K562 (cell line): ENCODE results near the gene UBR1. TPM values are rescaled to one million over a fixed set of nuclear protein-coding genes. Genes with fewer than 3 reads are reported as not detected.

Experiments used
- BRCA1 ChIP-seq, 2 experiments: fragments of 450-650 bp in 1 of 2; sonication (generic) in 1 of 2; formaldehyde crosslinking in 1 of 2; IDR thresholded peaks; 2 replicates each; pipeline versions ENCODE4 v1.5.0 to v1.6.1; 2017 to 2020; ENCODE audit warnings: mild to moderate bottlenecking in 1 of 2, missing genetic modification reagents in 1 of 2
- CUX1 ChIP-seq: fragments of 200-800 bp; sonication (Bioruptor generic); IDR thresholded peaks from 2 replicates; pipeline ENCODE4 v1.6.1; 2016; ENCODE audit warnings: missing genetic modification characterization, missing compliant biosample characterization
- ELF4 ChIP-seq: fragments of 450-650 bp; formaldehyde crosslinking; IDR thresholded peaks from 2 replicates; pipeline ENCODE4 v1.4.0; 2022; ENCODE audit warnings: missing genetic modification characterization
- HMGXB4 ChIP-seq: sonication (generic); formaldehyde crosslinking; IDR thresholded peaks from 2 replicates; pipeline ENCODE4 v1.8.1; 2023; ENCODE audit warnings: mild to moderate bottlenecking, missing genetic modification reagents
- MNT ChIP-seq, 2 experiments: fragments of 450-650 bp; conservative IDR thresholded peaks; 2 replicates each; pipeline ENCODE4 v1.6.1; 2017; ENCODE audit warnings: mild to moderate bottlenecking in 2 of 2, moderate library complexity in 2 of 2
- MYC ChIP-seq, 2 experiments: fragments of 250-450 bp in 1 of 2; sonication (Bioruptor Pico) in 1 of 2; IDR thresholded peaks; 2 replicates each; pipeline versions ENCODE4 v1.5.1 to v1.6.1; 2012 to 2021; ENCODE audit warnings: low read depth in 2 of 2, borderline replicate concordance in 1 of 2, improper control_type of control experiment in 1 of 2, low read length in 1 of 2, mild to moderate bottlenecking in 1 of 2, moderate library complexity in 1 of 2
- POLR2A ChIP-seq: fragments of 450-650 bp; conservative IDR thresholded peaks from 2 replicates; pipeline ENCODE4 v1.6.1; 2016
- RAD51 ChIP-seq: fragments of 450-650 bp; IDR thresholded peaks from 2 replicates; pipeline ENCODE4 v1.7.1; 2016; ENCODE audit warnings: low read depth, mild to moderate bottlenecking, borderline replicate concordance
- RBM39 ChIP-seq: fragments of 200-400 bp; formaldehyde crosslinking; optimal IDR thresholded peaks from 2 replicates; pipeline ENCODE3; 2018; ENCODE audit warnings: low read depth, low read length
- SMAD2 ChIP-seq: fragments of 150-350 bp; IDR thresholded peaks from 2 replicates; pipeline ENCODE4 v1.6.1; 2014; ENCODE audit warnings: low read depth, mild to moderate bottlenecking, low read length
- SMAD4 ChIP-seq: fragments of 250-450 bp; sonication (Bioruptor Pico); conservative IDR thresholded peaks from 2 replicates; pipeline ENCODE4 v1.8.0; 2021; ENCODE audit warnings: inconsistent platforms, mild to moderate bottlenecking, moderate library complexity
- ZNF76 ChIP-seq: fragments of 250-450 bp; sonication (Bioruptor Pico); IDR thresholded peaks from 2 replicates; pipeline ENCODE4 v1.4.0; 2020; ENCODE audit warnings: mild to moderate bottlenecking, moderate library complexity, borderline replicate concordance
- polyA plus RNA-seq, 8 experiments: library from polyadenylated mRNA; depleted of rRNA in 4 of 8; stranded (reverse) in 5 of 8; unstranded in 3 of 8; fragments of >200 nt; fragmentation: Nextera tagmentation in 2 of 8; fragmentation: Illumina TruSeq in 1 of 8; extraction: Ambion mirVana in 2 of 8; extraction: Trizol in 1 of 8; gene quantifications; 2 replicates each; pipeline versions ENCODE4 v1.2.1 to v1.2.3, GENCODE V29; 2011 to 2014; ENCODE audit warnings: inconsistent platforms in 1 of 8, missing spikeins in 1 of 8
- total RNA-seq, 7 experiments: library from RNA; depleted of rRNA in 6 of 7; stranded (reverse); fragments of >200 nt in 6 of 7; fragmentation: Illumina TruSeq in 2 of 7; extraction: Trizol in 2 of 7; gene quantifications; 2 replicates each; pipeline versions ENCODE4 v1.2.1 to v1.2.3, GENCODE V29; 2011 to 2021; ENCODE audit warnings: low replicate concordance in 1 of 7
- TF ChIP-seq, protein P1 (sequence below): fragments of 450-650 bp; formaldehyde crosslinking; IDR thresholded peaks from 2 replicates; pipeline ENCODE4 v1.4.0; 2020; ENCODE audit warnings: mild to moderate bottlenecking, moderate library complexity
- TF ChIP-seq, protein P2 (sequence below): fragments of 250-450 bp; sonication (Bioruptor Pico); IDR thresholded peaks from 2 replicates; pipeline ENCODE4 v1.8.0; 2022; ENCODE audit warnings: inconsistent platforms

The UBR1 gene
- total and polyA plus RNA-seq, 9 of the 15 experiments (the other 6 are each of a cell fraction or from before 2014, with no cell fraction given) = 5.8 to 30.7 (median 15.3) TPM

DNA sequence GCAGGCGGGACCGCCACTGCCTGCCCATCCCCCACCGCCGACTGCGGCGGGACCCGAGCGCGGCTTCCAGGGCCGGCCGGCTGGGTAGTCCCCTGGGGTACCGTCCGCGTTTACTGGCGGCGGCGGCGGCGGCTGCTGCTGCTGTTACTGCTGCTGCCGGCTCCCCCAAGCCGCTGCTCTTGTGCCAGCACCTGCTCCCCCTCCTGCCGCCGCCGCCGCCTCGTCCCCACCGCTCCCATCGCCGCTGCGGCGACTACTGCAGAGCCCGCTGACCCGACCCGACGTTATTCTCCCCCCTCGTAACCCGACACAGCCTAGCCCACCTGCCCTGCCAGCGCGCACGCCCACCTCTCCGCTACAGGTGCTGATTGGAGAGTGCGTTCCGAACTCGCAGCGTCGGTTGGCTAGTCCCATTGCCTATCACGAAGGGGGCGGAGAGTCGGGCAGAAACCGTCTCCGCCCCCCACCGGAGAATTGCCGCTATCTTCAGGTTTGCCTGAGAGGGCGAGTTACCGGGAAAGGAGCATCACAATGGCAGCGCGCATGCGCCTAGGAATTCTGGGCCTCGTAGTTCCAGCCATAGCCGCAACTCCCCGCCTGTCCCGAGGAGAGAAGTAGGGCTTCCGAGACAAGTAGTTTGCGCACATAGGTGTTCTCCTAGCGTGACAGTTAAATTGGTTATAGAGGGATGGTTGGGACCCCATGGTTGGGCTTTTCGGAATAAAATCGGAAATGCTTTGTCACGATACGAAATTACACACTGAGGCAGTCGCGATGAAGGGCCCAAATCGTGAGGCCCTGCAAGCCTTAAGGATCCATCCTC, 185.1 kb downstream of the UBR1 start, which contains the start of gene TTBK2 (continued):
- TF ChIP-seq MNT (conservative IDR thresholded peaks at IDR 0.05) (peak; percentile 32 to 84; a peak in 2 of 4 replicates), RAD51 (no peak), SMAD2 (no peak), ZNF76 (CRISPR knock-in tag) (no peak), RBM39 (no peak), BRCA1 (IDR thresholded peaks at IDR 0.05) (no peak), BRCA1 (CRISPR knock-in tag; IDR thresholded peaks at IDR 0.05) (no peak), ELF4 (no peak), HMGXB4 (CRISPR knock-in tag) (no peak), CUX1 (CRISPR knock-in tag) (no peak), MYC (IDR thresholded peaks at IDR 0.05; ENCODE audit: low read depth, low read length) (peak; percentile 55), MYC (CRISPR knock-in tag; IDR thresholded peaks at IDR 0.05; ENCODE audit: borderline replicate concordance, low read depth) (no peak), SMAD4 (CRISPR knock-in tag) (no peak), POLR2A (peak; percentile 73)
- TF ChIP-seq, protein P1, sequence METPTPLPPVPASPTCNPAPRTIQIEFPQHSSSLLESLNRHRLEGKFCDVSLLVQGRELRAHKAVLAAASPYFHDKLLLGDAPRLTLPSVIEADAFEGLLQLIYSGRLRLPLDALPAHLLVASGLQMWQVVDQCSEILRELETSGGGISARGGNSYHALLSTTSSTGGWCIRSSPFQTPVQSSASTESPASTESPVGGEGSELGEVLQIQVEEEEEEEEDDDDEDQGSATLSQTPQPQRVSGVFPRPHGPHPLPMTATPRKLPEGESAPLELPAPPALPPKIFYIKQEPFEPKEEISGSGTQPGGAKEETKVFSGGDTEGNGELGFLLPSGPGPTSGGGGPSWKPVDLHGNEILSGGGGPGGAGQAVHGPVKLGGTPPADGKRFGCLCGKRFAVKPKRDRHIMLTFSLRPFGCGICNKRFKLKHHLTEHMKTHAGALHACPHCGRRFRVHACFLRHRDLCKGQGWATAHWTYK (CRISPR knock-in tag) = no peak
- TF ChIP-seq, protein P2, sequence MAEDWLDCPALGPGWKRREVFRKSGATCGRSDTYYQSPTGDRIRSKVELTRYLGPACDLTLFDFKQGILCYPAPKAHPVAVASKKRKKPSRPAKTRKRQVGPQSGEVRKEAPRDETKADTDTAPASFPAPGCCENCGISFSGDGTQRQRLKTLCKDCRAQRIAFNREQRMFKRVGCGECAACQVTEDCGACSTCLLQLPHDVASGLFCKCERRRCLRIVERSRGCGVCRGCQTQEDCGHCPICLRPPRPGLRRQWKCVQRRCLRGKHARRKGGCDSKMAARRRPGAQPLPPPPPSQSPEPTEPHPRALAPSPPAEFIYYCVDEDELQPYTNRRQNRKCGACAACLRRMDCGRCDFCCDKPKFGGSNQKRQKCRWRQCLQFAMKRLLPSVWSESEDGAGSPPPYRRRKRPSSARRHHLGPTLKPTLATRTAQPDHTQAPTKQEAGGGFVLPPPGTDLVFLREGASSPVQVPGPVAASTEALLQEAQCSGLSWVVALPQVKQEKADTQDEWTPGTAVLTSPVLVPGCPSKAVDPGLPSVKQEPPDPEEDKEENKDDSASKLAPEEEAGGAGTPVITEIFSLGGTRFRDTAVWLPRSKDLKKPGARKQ (CRISPR knock-in tag) = no peak
